NCI-H526 treated with DMSO at 0.1 percent for 48 hours (cell line): ENCODE results near the gene NBAS.
"Not testable (repeated sequence)": the region's sequence is repeated elsewhere in the genome, so short reads cannot be mapped to it uniquely, and the experiment has no call there.

ENCODE experiments used
- DNase-seq: peaks from one replicate; lab custom pipeline; 2025; lab: John Stamatoyannopoulos, UW

Gene NBAS

DNA sequence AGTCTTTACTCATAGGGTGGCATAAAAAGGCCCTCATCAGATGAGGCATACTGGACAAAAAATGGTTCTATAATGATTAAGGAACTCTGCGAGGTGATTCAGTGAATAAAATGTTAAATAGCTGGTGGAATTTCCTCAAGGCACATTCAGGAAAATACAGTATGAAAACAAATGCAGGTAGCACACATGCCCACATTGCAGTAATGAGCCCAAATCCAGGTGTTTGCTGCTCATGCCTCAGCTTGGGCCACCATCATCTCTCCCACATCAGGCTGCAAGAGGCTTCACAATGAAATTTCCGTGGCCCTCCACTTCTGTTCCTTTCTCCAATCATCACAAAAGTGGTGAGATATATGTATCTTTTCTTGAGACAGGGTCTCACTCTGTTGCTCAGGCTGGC is 298.3 kb downstream of the NBAS start:
- DNase-seq = no peak

- DNase-seq = no peak
These were observed 300.3 kb downstream of the NBAS start for GRCh38 chr2:15260835-15261234.

DNA sequence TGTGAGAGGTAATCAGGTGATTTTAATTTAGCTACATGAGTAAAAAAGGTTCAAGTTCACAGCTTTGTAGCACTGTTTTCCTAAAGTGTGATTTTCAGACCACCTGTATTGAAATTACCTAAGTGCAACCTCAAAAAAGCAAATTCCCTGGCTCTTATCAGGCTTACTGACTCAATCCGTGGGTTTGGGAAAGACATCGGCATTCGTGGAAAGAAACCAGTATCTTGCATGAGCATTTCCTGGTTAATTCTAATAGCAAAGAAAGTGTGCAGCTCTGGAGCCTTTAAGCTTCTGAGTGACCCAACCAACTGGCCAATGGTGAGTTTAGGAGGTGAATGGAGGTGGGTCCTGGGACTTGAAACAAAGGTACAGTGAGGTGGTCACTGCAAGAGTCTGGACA is 300.9 kb downstream of the NBAS start:
- DNase-seq = no peak

DNA sequence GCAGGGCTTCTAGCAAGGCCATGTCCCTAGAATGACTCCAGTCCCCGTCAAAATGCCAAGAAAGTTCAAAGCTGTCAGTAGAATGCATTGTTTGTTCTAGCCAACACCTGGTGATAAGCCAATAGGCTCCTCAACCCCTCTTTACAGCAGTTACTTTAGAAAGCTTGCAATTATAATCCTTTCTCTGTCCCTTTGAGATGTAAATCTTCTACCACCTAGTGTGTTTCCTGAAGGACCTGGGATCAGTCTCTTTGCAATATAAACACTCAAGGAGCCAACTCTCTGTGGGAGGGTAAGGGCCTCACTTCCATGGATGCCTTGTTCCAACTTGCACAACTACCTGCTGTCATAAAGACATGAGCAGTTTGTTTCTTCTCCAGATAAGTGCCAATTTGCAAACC is 301.8 kb downstream of the NBAS start:
- no peak for DNase-seq

- not testable (repeated sequence) for DNase-seq
These were observed 302.7 kb downstream of the NBAS start for GRCh38 chr2:15258385-15258784.

DNA sequence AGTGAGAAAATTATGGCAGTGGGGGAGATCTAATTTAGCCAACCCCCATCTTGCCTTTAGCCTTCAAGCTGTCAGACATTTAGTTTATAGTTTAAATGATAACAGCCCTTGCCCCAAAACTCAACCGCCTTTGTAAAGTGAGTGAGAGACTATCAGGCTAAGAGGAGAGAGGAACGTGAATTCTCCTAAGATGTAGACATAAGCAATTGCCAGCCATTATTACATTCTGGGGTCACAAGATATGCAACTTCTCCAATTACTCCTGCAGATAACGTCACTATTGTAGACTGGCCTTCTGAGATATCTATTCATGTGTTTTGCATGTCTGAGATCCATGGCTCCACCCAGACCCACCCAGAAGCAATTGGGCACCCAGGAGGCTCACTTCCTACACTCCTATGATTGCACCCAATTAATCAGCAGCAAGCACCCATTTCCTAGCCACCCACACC is 307.3 kb downstream of the NBAS start:
- no peak for DNase-seq

DNA sequence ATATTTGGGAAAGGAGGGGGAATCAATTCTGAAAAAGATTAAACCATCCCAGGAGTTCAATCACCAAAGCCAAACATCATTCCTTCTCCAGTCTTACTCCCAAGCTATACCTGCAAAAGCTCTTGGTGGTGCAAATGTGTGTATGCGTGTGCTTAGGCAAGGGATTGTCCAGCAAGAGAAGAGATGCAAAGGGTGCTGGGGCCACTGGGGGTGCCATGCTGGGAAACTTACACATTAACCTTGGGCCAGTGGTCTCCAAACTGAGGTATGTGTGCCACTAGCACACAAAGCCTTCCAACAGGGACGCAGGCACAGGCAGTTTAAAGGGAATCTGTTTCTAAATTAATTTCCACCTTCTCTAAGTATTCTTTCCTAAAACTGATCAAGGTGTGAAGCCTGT is 307.9 kb downstream of the NBAS start:
- DNase-seq = no peak

DNA sequence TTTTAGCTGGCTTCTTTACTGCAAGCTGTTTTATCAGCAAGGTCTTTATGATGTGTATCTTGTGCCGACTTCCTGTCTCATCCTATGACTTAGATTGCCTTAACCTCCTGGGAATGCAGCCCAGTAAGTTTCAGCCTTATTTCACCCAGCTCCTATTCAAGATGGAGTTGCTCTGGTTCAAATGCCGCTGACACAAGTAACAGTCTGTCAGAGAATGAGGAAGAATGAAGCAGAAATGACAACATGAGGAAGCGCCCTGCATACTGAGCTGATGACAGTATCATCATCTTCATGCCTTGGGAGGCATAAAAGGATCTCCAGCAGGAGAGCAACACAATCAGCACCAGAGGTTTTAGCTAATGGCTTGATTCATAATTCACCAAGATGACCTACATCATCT is 309.4 kb downstream of the NBAS start:
- no peak for DNase-seq

GRCh38 chr2:15250946-15251345 is 310.2 kb downstream of the NBAS start:
- DNase-seq = not testable (repeated sequence)

DNA sequence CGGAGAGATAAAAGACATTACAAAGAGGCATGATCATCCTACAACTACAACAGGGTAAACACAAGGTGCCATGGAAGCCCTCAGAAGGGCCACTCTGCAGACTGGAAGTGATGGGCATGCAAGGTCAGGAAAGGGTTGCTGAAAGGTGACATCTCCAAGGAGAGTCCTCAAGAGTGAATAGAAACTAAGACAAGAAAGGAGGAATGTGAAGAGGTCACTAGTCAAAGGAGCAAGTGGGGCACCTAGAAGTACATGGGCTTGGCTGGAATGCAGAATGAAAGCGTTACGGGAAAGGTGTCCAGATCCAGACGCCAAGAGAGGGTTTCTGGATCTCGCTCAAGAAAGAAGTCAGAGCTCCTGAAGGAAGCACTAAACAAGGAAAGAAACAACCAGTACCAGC is 314.3 kb downstream of the NBAS start:
- DNase-seq = no peak

DNA sequence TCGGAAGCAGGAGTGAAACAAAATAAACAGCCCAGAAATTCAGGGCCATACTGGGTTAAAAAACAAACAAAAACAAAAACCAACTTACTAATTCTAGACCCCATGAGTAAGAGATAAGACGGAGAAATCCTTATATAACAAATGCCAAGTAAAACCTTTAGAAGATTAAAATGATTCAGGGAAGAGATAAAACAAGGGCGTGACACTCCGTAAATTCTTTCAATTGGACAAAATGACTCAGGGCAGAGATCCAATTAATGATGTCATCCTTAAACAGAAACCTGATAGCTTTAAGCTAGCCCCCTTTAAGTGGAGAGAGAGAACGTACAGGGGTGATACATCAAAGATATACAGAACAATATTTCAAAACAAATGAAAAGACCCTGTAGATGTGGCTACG is 317.4 kb downstream of the NBAS start:
- no peak for DNase-seq

DNA sequence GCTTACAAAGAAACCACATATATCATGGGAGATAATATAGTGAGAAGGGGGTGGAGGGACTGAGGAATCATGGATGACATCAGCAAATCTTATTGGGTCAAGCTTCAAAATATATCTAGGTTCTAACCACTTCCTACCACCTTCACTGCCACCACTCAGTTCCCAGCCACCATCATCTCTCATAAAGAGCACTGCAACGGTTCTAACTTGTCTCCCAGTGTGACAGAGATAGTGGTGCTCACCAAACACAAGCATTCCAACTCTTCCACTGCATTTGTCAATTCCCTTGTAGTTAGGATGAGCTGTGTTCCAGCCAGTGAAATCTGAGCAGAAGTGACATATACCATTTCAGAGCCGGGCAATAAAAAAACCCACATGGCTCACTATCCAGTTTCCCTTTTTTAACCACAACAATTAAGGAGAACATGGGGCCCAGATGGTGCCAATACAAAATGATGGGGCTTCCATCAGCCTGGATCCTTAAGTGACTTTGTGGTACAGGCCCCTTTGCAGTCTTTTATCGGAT is 318.1 kb downstream of the NBAS start:
- DNase-seq = no peak

DNA sequence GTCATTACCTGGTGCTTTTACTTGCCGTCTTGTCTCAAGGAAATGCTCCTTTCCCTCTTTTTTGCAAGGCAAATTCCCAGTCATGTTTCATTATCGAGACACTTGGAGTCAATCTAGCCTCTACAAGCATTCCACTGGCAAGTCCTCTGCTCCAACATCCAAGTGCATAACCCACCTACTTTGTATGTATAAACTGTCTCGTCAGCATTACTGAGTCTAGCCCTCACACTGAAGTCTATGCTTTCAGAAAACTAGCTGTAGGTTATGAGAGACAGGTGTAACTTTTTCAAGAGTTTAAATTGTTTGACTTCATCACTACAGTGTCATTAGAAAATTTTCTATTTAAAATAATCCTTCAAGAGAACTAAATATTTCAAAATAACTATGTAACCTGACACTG is 319.2 kb downstream of the NBAS start:
- peak; percentile 100 for DNase-seq

DNA sequence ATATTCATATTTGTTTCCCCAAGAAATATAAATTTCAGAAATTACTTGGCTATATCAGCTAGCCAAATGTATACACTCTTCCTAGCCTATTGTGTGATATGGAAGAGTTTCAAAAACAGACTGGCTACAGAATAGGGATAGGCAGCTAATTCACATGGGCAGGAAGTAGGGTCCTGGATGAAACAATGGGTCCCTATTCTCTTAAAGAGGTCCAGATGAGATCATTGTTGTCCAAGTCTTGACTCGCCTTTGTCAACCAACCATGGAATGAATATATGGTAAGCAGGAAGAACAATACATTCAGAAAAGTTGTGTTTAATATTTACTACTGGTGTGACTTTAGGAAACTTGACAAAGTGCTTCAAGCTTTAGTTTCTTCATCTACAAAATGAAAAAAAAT is 319.9 kb downstream of the NBAS start:
- DNase-seq = no peak

DNA sequence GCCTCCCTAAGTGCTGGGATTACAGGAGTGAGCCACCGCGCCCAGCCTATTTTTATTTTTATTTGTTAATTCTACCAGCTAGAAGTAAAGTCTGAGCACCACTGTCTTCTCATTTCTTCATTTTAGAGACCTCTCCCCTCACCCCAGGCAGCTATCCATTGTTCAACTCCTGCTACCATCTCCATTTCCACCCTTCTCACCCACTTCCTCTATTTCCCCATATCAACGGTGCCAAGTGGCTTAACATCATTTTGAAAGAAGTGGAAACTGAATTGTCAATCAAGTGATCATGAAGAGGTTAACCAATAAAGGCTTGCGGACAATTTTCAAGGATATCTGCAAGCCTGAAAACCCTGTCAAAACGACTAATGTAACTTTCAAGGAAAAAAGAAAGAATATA is 323.1 kb downstream of the NBAS start:
- no peak for DNase-seq

DNA sequence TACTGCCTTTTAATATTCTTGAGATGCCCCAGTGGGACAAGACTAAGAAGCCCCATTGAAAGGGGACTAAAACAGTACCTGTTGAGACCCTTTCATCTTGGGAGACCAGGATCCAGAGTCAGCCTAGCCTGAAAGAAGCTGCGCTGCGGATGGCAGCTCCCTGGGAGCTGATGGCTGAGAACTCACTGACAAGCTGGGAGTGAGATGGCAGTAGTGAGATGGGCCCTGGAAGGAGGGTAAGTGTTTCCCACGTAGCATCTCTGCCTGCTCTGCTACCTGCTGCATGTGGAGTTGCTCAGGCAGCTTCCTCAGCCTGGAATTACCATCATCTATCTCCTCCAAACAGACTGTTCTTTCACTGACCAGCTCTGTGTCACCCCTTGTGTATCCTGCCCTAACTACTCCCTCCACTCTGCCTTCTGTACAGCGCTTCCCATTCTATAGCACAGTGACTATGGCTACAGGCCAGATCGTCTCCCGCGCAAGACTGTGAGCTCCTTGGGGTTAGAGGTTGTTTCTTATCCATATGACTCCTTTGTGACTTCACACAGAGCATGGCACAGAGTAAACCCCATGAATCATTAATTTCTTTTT is 330.4 kb downstream of the NBAS start:
- no peak for DNase-seq

DNA sequence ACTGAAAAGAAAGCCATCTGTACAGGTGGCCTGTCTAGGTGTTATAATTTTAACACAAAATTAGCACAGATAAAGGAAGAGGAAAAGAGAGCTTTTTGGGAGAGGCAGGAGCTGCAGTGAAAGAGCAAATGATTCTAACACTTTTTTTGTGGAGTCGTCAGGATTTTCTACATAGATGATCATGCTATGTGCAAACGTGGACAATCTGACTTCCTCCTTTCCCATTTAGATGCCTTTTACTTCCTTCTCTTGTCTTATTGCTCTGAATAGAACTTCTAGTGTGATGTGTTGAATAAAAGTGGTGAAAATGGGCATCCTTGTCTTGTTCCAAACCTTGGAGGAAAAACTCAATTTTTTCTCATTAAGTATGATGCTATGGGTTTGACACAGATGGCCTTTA is 334.5 kb downstream of the NBAS start:
- no peak for DNase-seq

DNA sequence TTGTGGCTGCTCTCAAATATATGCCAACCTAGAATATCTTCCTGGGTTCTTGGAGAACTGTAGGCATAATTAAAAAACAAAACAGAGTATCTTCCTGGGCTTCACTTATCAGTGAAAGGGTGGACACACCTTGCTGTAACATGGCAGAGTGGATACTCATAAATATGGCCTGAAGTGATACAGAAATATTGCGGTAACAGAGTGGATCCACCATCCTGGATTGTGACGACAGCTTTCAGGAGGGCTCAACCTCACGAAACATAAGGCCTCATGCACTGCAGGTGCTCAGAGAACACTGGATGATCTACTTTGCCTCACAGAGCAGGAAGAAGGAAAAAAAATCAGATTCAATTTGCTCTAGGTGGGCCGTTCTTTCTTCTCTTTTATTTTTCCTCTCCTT is 336.0 kb downstream of the NBAS start:
- no peak for DNase-seq

DNA sequence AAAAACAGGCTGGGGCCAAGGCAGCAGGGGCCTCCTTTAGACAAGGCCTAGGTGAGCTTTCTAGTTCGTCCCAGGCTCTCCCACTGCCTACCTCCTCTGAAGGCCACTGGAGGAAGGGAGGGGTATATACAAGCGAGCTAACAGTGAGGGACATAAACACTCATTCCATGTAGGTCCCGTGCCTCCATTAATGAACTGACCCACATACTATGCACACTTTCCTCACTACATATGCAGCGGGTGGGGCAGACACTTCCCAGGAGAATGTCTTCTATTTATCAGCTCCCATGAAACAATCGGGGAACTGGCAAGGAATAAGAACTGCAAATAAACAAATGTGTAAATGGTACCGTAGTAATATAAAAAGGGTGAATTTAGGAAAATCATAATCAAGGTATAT is 336.5 kb downstream of the NBAS start:
- no peak for DNase-seq

DNA sequence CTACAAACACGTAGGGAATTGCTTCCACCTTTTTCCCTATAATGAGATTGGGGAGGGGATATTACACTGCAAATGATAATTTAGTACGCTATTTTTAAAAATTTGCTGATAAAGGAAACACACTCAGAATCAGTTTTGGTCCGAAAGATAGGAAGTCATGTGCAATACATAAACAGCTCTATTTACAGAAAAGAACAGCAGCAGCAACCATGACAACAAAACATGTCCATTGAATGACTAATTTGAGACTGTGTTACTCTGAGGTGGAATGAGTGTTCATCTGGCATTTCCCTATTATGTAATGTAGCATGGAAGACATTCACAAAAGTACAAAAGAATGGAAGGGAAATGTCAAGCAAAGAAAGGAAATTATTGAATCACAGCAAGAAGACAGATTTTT is 337.2 kb downstream of the NBAS start:
- no peak for DNase-seq

DNA sequence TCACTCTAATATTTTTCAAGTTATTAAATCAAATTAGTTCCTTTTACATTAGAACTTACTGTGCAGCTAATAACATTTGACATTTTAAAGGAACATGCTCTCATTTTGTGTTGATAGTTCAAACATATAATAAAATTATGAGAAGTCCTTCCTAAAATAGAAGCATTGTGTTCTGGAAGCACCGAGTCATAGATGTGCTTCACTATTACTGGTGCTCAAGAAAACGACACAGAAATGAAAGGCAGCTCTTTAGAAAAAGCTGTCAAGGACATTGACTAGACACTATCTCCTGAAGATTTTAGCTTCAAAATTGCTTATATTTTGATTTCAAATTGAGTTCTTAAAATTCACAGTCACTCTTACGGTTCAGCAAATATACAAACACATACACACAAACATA is 338.3 kb downstream of the NBAS start:
- DNase-seq = no peak

DNA sequence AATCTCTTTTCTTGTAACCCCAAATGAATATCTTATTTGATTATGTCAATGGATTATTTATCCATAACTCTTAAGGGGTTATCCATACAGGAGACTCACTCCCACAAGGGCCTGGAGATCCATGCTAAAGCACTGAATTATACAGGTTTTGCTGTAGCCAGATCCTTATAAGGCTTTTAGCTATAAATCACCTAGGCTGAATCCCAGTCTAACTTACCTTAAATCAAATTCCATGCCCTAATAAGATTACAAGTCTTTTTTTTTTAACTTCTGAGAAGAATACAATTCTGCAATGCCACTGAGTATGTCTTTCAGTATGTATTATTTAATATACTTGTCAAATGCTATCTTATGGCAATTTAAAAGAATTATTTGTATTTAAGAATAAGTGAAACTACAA is 340.5 kb downstream of the NBAS start:
- no peak for DNase-seq

DNA sequence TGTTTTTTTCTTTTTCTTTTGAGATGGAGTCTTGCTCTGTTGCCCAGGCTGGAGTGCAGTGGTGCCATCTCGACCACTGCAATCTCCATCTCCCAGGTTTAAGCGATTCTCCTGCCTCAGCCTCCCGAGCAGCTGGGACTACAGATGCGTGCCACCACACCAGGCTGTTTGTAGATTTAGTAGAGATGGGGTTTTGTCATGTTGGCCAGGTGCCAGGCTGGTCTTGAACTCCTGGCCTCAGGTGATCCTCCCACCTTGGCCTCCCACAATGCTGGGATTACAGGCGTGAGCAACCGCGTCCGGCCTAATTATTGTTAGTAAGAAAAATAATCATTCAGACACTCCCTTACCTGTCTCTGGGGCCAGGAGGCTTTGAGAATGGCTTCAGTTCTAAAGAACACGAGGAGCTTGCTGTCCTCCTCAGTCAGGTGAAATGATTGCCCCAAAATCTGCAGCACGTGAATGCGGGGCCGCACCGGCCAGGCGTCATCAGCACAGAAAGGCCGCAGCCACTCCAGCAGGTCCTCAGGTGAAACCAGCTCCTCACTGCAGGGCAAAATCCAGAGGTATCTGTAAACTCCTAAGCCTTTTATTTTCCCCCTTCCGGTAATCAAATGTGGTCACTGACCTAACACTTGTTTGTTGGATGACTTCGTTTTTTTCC is 342.6 kb downstream of the NBAS start:
- no peak for DNase-seq

DNA sequence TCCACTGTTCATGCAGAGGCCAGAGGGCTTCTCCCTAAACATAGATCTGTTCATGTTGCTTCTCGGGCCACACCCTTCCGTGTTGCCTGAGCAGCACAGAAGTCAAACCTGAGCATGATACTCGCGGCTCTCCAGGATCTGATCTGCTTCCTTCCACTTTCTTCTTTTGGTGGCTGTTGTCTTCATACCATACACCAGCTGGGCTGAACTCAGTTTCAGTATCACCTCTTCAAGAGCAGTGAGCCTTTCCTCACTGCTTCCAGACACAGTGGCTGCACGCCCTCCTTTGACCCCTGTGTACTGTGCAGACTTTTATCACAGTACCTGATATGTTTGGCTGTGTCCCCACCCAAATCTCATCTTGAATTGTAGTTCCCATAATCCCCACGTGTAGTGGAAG is 348.9 kb downstream of the NBAS start:
- no peak for DNase-seq
